Hepatic stellate cell (primary cell): ENCODE measurements around the gene CRYZ.

ENCODE experiments used
- DNase-seq: peaks from one replicate; pipeline ENCODE4 v3.0.0; 2011; ENCODE audit warnings: low spot score

CRYZ gene

GRCh38 chr1:74729741-74730478 is 2.9 kb downstream of the CRYZ start:
- DNase-seq, result peak; percentile 46

DNA sequence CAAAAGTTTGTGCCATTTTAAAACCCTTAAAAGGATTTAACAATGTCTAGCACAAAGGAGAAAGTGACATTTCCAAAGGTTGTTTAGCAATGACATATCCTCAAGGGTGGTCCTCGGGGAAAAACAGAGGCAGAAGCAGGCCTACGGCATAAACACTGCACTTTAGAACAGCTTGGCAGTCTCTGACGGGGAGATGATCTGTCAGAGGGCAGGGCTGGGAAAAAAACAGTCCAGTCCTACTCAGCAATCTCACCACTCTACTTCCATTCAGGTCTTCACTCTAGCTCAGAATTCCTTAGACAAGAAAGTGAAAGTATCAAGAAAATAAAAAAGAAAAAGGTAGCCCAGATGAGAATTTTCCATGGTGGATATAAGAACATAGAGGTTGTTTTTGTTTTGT is 4.1 kb downstream of the CRYZ start:
- peak; percentile 13 for DNase-seq

GRCh38 chr1:74726063-74726462 is 6.8 kb downstream of the CRYZ start:
- DNase-seq, result no peak

DNA sequence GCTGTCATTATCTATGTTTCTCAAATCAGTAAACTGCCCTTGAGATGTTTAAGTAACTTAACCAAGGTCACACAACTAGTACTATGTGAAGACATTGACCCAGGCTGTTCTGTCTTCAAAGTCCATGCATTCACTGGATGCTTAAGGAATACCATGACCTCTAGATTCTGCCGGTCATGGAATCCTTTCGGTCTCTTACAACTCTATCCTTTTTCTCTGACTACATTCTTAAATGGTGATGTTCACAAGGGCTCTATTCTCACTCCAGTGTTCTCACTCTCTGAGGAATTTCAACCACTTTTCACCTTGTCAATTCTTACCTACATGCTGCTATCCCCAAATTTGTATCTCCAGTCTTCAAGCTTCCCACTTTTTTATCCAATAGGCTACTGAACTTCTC is 15.2 kb downstream of the CRYZ start:
- DNase-seq, result no peak

DNA sequence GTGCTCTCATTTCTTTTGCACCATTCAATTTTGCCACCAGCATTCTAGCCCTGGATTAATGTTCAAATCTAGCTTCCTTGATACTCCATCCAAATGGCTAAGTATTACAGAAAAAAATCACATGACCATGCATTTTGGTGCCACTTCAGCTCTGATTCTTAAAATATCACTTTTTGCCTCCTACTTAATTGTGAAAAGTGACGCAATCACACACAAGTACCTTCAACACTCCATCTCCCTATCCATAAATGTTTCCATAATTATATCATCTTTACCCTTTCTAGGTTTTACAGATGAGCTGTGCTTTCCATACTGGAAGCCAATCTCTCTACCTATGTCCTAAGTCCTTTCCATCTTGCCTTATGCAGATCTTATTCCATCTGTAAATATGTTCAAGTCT is 16.0 kb downstream of the CRYZ start:
- DNase-seq, result no peak

DNA sequence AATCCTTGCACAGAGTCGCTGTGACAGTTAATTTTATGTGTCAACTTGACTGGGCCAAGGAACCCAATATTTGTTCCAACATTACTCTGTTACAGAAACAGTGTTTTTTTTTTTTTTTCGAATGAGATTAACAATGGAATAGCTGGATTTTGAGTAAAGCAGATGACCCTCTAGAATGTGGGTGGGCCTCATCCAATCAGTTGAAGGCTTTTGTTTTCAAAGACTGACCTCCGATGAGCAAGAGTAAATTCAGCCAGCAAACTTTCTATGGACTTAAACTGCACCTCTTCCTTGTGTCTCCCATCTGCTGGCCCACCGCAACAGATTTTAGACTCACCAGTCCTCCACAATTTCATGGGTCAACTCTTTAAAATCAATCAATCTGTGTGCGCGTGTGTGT is 17.0 kb downstream of the CRYZ start:
- DNase-seq, result no peak

GRCh38 chr1:74715236-74715502 is 17.7 kb downstream of the CRYZ start:
- no peak for DNase-seq

GRCh38 chr1:74714429-74715235 is 18.2 kb downstream of the CRYZ start:
- no peak for DNase-seq

- DNase-seq, result no peak
Observed at GRCh38 chr1:74713849-74714248, 19.0 kb downstream of the CRYZ start.

- DNase-seq, result no peak
Observed at GRCh38 chr1:74712881-74713280, 20.0 kb downstream of the CRYZ start.

- DNase-seq, result no peak
Observed at GRCh38 chr1:74703386-74704182, 29.3 kb downstream of the CRYZ start.

DNA sequence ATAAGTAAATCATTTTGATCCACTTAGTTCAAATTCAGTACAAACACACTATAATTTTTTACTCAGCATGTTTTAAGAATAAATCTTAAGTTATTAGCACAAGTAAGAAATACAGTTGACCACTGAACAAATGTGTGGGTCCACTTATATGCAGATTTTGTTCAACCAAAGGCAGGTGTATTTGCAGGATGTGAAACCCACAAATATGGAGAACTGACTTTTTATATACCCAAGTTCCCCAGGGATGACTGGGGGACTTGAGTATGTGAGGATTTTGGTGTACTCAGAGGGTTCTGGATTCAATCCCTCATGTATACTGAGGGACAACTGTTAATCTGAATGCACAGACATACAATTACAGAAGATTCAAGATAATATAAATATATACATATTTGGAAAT is 33.5 kb downstream of the CRYZ start:
- no peak for DNase-seq

DNA sequence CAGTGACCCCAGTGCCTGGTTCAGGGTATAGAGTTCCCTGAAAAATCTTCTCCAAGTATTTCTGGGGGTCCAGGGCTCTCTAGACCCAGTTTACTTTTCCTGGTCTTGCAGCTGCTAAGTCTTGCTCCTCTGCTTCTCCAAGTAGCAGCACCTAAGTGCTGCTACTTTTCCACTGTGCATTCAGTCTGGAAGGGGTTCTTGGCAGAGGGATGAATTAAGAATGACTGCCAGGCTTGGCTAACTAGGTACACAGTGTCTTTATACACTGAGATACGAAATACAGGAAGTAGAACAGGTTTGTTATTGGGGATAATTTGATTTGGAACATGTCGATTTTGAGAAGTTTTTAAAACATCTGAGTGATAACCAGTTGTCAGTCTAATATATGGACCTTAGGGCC is 35.0 kb downstream of the CRYZ start:
- no peak for DNase-seq

DNA sequence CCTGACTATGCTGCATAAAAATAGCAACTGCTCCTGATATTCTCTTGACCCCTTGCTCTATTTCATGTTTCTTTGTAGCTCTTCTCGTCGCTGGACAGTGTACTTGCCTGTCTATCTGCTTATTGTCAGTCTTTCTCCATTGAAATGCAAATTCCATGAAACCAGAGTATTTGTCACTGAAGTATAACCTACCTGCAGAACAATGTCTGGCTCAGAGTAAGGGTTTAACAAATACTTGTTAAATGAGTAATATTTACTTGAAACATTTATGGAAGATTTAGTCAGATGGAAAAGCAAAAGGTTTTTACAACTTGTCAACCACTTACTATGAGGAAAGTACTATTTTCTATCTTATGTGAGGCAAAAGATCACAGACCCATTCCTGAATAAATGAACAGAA is 39.4 kb downstream of the CRYZ start:
- DNase-seq, result no peak

DNA sequence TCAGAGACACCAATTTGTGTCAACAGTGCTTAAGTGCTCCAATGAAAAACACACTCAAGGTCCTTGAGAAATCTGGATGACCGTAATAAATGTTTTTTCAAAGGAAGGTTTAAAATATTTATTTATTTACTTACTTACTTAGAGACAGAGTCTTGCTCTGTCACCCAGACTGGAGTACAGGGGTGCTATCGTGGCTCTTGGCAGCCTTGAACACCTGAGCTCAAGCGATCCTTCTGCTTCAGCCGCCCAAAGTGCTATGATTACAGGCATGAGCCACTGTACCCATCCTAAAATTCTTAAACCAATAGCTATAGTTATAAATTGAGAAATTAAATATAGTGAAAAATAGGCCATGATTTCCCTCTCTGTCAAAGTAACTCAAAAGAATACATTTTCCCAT is 41.9 kb downstream of the CRYZ start:
- DNase-seq, result no peak

DNA sequence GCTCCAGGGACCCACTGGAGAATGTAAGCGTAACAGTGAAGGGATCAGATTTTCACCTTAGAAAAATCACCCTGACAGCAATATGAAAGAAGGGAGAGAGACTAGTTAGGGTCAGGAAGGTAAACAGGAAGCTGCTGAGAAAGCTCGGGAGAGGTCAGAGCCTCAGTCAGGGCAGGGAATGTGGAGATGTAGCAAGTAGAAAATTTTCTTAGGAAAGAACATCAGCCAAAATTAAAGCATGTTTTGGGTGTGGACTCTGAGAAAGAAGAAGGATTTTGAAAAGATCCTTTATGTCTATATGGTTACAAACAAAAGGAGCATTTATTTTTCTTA is 42.5 kb downstream of the CRYZ start:
- DNase-seq, result no peak

DNA sequence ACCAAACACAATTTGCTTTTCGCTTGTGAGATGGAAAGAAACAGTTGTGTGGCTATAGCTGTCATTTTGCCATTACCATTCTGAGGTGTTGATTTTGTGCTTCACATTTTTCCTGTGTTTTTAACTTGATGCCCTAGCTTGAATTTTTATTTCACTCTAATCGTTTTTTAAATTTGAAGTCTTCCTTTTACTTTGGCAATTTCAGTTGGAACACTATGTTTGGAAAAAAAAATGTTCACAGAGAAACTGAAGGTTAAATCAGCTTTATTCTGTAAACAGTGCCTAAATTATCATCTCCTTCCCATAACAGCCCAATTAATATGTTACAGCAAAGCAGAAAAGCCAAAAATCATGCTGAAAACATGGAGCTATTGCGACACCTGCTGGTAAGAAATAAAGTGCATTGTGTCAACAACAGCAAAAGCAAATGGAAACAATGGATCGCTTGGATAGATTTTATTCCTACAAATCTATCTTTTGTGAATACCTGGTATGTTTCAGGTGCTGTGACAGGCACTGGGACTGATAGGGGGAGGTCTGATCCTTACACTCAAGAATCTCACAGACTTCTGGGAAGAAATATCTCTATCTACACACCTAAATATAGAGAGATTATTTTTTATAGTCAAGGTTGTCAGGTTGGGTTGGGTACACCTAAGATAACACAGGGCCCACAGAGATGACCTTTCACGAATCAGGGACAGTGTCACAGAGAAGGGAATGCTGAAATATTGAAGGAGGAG is 43.1 kb downstream of the CRYZ start:
- DNase-seq, result no peak

DNA sequence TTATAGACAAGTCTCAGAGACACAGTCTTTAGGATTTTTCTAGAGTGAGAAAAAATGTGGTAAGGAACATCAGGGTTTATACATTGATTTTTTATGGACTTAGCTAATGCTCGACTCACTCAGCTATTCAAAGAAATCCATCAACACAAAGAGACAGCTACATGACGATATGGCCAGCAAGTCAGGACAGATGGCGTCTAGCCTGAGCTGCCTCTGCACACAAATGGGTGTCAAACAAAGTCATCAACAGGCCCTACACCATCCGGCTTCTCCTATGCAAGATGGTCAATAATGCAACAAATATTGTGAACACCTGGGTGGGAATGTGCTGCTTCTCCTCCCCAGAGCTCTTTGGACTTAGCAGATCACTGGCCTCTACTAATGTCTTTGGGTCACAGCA is 45.9 kb downstream of the CRYZ start:
- DNase-seq, result no peak

DNA sequence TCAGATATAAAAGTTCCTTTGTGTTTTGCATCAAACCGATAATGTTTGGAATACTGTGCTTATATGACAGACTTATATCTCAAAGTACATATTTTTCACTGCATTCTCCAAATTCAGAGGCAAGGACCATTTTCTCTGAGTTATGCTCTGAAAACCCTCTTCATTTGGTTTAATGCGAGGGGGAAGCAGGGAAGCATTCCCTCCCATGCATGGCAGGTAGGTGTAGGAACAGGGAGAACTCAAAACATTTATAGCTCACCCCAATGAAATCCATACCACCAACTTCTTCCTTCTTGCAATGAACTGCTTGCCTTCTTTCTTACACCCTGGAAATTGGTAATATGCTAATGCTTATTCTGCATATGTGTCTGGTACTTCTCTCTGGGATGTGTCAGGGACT is 48.5 kb downstream of the CRYZ start:
- DNase-seq, result no peak

GRCh38 chr1:74683656-74684055 is 49.2 kb downstream of the CRYZ start:
- DNase-seq, result no peak

DNA sequence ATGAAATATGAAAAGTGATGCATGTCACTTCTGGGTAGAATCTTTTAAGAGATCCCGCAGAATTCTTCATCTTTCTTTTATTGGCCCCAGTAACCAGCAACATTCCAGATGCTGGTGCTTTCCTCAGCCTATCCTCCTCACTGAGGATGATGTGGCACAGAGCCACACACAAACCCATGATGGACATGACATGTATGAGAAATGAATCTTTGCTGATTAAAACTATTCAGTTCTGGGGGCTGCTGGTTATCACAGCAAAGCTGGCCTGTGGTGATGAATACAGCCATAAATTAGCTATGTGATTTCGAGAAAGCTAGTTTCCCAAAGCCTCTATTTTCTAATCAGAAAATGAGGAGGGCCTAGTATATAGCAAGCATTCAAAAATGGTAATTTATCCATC is 51.0 kb downstream of the CRYZ start:
- DNase-seq, result no peak

DNA sequence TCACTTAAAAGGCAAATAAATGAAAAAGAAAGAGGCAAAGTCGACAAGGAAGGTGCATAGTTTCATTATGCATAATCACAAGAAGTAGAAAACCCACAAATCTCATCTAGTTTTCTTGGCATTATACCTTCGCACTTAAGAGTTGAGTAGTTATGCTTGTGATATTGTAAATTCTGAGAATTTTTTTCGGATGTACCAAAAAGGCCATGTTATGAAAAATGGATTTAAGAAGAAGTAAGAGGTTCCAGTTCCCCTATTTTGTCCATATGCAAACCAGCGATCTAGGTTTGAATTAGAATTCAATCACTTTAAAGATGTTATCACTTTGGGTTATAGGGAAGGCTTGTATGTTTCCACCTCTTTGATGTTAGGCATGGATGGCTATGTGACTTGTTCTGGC is 51.4 kb downstream of the CRYZ start:
- no peak for DNase-seq

- DNase-seq, result no peak
Observed at GRCh38 chr1:74681001-74681400, 51.8 kb downstream of the CRYZ start.
